ENCODE measurements around the gene CRNN. TPM values are rescaled to one million over a fixed set of nuclear protein-coding genes. Genes with fewer than 3 reads are reported as not detected.

CRNN gene
- total RNA-seq = 100 to 1,000 TPM in 1 of 4 donors, 1 to 10 TPM in 3; 2.2 to 103 (median 4.7) TPM

DNA sequence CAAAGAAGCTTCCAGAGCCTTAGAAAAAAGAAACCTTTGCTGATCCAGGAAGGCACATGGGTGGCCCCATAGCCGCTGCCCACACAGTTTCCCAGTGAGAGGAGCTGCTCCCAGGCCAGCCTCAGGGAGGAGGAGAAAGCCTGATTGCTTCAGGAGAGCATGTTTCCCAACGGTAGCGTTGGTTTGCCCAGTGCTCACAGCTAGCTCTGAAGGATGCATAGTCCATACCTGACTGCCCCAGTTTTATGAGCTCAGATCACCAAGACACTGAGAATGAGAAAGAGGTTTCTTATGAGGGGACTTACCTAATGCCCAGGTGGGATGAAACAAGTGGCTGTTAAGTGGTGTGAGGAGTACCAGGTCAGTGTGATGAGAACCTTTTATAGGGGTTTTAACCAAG lies at the start of gene CRNN:
Gene CRNN, minus strand, starts transcription at position 355 of the 400 bp plus-strand sequence. CDS start 2,030 bp downstream, outside the sequence.
- 67 to 100% methylated on average over 1 to 2 of the region's 3 CpGs for whole genome bisulfite sequencing, 2 donors (ENCODE audit: low coverage in 1 of 2)
- TF ChIP-seq POLR2AphosphoS5 (IDR thresholded peaks at IDR 0.05) (no peak), POLR2A (IDR thresholded peaks at IDR 0.05) (no peak), EP300 (IDR thresholded peaks at IDR 0.05) (no peak)
- TF ChIP-seq, protein P1, sequence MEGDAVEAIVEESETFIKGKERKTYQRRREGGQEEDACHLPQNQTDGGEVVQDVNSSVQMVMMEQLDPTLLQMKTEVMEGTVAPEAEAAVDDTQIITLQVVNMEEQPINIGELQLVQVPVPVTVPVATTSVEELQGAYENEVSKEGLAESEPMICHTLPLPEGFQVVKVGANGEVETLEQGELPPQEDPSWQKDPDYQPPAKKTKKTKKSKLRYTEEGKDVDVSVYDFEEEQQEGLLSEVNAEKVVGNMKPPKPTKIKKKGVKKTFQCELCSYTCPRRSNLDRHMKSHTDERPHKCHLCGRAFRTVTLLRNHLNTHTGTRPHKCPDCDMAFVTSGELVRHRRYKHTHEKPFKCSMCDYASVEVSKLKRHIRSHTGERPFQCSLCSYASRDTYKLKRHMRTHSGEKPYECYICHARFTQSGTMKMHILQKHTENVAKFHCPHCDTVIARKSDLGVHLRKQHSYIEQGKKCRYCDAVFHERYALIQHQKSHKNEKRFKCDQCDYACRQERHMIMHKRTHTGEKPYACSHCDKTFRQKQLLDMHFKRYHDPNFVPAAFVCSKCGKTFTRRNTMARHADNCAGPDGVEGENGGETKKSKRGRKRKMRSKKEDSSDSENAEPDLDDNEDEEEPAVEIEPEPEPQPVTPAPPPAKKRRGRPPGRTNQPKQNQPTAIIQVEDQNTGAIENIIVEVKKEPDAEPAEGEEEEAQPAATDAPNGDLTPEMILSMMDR (IDR thresholded peaks at IDR 0.05) = no peak
- ATAC-seq = no peak

DNA sequence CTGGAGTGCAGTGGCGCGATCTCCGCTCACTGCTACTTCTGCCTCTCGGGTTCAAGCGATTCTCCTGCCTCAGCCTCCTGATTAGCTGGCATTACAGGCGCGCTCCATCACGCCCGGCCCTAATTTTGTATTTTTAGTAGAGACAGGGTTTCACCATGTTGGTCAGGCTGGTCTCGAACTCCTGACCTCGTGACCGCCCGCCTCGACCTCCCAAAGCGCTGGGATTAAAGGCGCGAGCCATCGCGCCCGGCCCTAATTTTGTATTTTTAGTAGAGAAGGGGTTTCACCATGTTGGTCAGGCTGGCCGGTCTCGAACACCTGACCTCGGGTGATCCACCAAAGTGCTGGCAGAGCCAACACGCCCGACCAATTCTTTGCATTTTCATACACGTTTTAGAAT lies 48.6 kb upstream of the CRNN start:
- Histone ChIP-seq H3K4me1 (peaks cover 0 to 13% (median 0%) of the 10 kb centered on the region in 3 donors), H3K27ac (no peak overlapping the region), H3K36me3 (no peaks in the 10 kb centered on the region), H3K9me3 (peaks cover 0 to 8% (median 0%) of the 10 kb centered on the region in 3 donors), H3K27me3 (no peaks in the 10 kb centered on the region), H3K4me3 (no peak overlapping the region)
- no peak for TF ChIP-seq EP300 (IDR thresholded peaks at IDR 0.05)
- TF ChIP-seq, protein P1 (IDR thresholded peaks at IDR 0.05) = no peak
- TF ChIP-seq POLR2AphosphoS5 (IDR thresholded peaks at IDR 0.05) = no peak
- TF ChIP-seq POLR2A (IDR thresholded peaks at IDR 0.05) = no peak
- WGBS, 2 donors (ENCODE audit: low coverage in 1 of 2) = 91 to 93% methylated on average over 6 to 12 of the region's 26 CpGs
- no peak for ATAC-seq

More for the DNA sequence above, at the start of gene CRNN:
- peaks cover 10% of the 10 kb centered on the region for H3K27me3 ChIP-seq
- no peaks in the 10 kb centered on the region for H3K4me1 ChIP-seq
- H3K36me3 ChIP-seq = no peaks in the 10 kb centered on the region
- H3K4me3 ChIP-seq = no peak within 1 kb of the TSS
- no peaks in the 10 kb centered on the region for H3K9me3 ChIP-seq
- H3K27ac ChIP-seq = no peak within 1 kb of the TSS

DNA sequence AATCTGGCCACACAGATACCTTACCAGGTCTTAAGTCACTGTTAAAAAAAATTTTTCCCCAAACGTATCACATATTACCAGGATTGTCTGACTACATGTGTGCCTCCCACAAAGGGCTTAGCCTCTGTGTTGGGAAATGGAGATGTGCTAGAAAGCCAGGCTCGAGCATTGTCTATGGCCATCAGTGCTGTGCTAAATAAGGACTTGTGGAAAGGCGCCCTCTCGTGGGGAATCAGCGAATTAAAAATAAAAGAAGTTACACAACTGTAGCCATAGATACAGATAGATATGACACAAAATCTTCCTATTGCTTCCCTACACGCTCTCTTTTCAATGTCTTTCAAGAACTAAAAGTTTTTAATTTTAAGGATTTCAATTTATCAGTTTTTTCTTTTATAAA lies 47.5 kb upstream of the CRNN start:
- peaks cover 0 to 8% (median 0%) of the 10 kb centered on the region in 3 donors for H3K9me3 ChIP-seq
- H3K27ac ChIP-seq = no peak overlapping the region
- ATAC-seq = no peak
- H3K4me3 ChIP-seq = no peak overlapping the region
- H3K36me3 ChIP-seq = no peaks in the 10 kb centered on the region
- TF ChIP-seq POLR2AphosphoS5 (IDR thresholded peaks at IDR 0.05) (no peak), POLR2A (IDR thresholded peaks at IDR 0.05) (no peak), EP300 (IDR thresholded peaks at IDR 0.05) (no peak)
- TF ChIP-seq, protein P1 (IDR thresholded peaks at IDR 0.05) = peak; percentile 31 to 59 (median 34)
- peaks cover 0 to 13% (median 0%) of the 10 kb centered on the region in 3 donors for H3K4me1 ChIP-seq
- WGBS, 2 donors (ENCODE audit: low coverage in 1 of 2) = 7% methylated on average over 6 of the region's 6 CpGs
- H3K27me3 ChIP-seq = no peaks in the 10 kb centered on the region

DNA sequence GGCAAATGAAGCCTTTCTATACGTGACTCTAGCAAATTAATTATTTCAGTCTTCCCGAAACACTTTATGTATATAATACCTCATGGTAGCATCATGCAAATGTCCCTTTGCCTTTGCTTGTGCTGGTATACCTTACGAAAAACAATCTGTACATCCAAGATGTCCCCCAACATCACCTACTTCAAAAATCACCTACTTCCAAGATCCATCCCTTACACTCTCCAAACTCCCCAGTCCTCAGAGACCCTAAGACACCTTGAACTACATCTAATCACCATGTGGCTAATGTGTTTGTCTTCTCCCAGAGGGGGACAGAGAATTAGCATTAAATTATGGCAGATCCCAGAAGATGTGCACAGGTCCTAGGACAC lies 46.5 kb upstream of the CRNN start:
- Histone ChIP-seq H3K27me3 (no peaks in the 10 kb centered on the region), H3K27ac (no peak overlapping the region), H3K4me1 (peaks cover 0 to 13% (median 0%) of the 10 kb centered on the region in 3 donors), H3K9me3 (peaks cover 0 to 1% (median 0%) of the 10 kb centered on the region in 3 donors), H3K4me3 (no peak overlapping the region), H3K36me3 (no peaks in the 10 kb centered on the region)
- ATAC-seq = no peak
- WGBS, 2 donors (ENCODE audit: low coverage in 1 of 2) = 37 to 59% methylated on average over 3 of the region's 3 CpGs
- TF ChIP-seq EP300 (IDR thresholded peaks at IDR 0.05) (no peak), POLR2AphosphoS5 (IDR thresholded peaks at IDR 0.05) (no peak), POLR2A (IDR thresholded peaks at IDR 0.05) (no peak)
- TF ChIP-seq, protein P1 (IDR thresholded peaks at IDR 0.05) = no peak

Data from gastroesophageal sphincter (tissue), 4 donors.